Gastrocnemius medialis (tissue), 4 donors: ENCODE measurements around the gene TAF11L11.
"Not testable (repeated sequence)": the region's sequence is repeated elsewhere in the genome, so short reads cannot be mapped to it uniquely, and the experiment has no call there.

ENCODE experiments used
- POLR2A ChIP-seq, 2 donors: fragments of 450-650 bp; IDR thresholded peaks; one replicate each; pipeline ENCODE4 v1.6.1; 2017; ENCODE audit warnings: antibody characterized with exemption in 2 of 2, mild to moderate bottlenecking in 2 of 2, moderate library complexity in 2 of 2
- TF ChIP-seq, protein P1 (sequence below), 5 experiments: fragments of 450-650 bp in 3 of 5; fragments of 200-600 bp in 2 of 5; sonication (generic) in 2 of 5; IDR thresholded peaks in 4 of 5; conservative IDR thresholded peaks in 1 of 5; 1 replicate in 4 of 5; 2 replicates in 1 of 5; pipeline ENCODE4 v1.5.1; 2016 to 2019; ENCODE audit warnings: antibody characterized with exemption in 5 of 5, mild to moderate bottlenecking in 3 of 5, moderate library complexity in 3 of 5

DNA sequence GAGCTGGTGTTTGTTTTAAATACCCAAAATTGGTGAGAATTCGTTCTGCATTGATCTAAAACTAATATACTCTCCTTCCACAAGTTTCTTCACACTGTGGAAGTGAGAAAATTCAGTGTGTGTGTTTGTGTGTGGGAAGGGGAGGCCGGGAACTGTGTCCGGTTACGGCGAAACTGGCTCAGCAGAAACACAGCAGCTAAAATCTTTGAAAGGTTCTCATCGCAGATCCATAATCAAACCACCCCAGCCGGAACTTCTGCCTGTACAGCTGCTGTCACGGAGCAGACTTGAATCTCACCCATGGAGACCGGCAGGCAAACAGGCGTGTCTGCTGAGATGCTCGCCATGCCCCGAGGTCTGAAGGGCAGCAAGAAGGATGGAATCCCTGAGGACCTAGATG, 27.8 kb downstream of the TAF11L11 start, which contains the start of gene TAF11L13:
- TF ChIP-seq POLR2A (IDR thresholded peaks at IDR 0.05) = not testable (repeated sequence)
- TF ChIP-seq, protein P1, sequence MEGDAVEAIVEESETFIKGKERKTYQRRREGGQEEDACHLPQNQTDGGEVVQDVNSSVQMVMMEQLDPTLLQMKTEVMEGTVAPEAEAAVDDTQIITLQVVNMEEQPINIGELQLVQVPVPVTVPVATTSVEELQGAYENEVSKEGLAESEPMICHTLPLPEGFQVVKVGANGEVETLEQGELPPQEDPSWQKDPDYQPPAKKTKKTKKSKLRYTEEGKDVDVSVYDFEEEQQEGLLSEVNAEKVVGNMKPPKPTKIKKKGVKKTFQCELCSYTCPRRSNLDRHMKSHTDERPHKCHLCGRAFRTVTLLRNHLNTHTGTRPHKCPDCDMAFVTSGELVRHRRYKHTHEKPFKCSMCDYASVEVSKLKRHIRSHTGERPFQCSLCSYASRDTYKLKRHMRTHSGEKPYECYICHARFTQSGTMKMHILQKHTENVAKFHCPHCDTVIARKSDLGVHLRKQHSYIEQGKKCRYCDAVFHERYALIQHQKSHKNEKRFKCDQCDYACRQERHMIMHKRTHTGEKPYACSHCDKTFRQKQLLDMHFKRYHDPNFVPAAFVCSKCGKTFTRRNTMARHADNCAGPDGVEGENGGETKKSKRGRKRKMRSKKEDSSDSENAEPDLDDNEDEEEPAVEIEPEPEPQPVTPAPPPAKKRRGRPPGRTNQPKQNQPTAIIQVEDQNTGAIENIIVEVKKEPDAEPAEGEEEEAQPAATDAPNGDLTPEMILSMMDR (IDR thresholded peaks at IDR 0.05 in 4 of 5, conservative IDR thresholded peaks at IDR 0.05 in 1 of 5) = not testable (repeated sequence)
